RWPE1 (cell line): Measurements from ENCODE around the gene LTBP4.

Experiments
- CTCF ChIA-PET: fragments of 350-600 bp; sonication (Branson Sonifier 250); formaldehyde crosslinking; extraction: SDS; loops from one replicate; lab custom pipeline; 2021; lab: Yijun Ruan, JAX
- POLR2A ChIA-PET: fragments of 400-600 bp; formaldehyde crosslinking; extraction: SDS; loops from one replicate; lab custom pipeline; 2020; ENCODE audit warnings: antibody characterized with exemption; ENCODE audit not compliant: low non-redundant PET; lab: Yijun Ruan, JAX
- DNase-seq: peaks from one replicate; pipeline ENCODE4 v3.0.0; 2012; ENCODE audit warnings: low spot score
- H3K27ac ChIP-seq: fragments of 450-650 bp; 2 replicates; pipeline ENCODE4 v1.5.1; 2017
- CTCF ChIP-seq: fragments of 450-650 bp; conservative IDR thresholded peaks from 2 replicates; pipeline ENCODE4 v1.5.1; 2017; ENCODE audit warnings: low read depth, mild to moderate bottlenecking

Gene LTBP4

GRCh38 chr19:40612831-40613689 lies 11.9 kb downstream of the LTBP4 start:
- ChIA-PET POLR2A (interaction anchor here (0.5 to 1.9 kb wide), 2 partner anchors 9 to 78 kb away, joined by 3 to 10 read pairs; no protein-coding TSS in a partner anchor), CTCF (interaction anchor here (0.6 kb wide), 2 partner anchors 9 to 22 kb away, joined by 3 to 4 read pairs; no protein-coding TSS in a partner anchor)
- H3K27ac ChIP-seq: peak overlapping the region; percentile 96
- DNase-seq: peak; percentile 90
- TF ChIP-seq CTCF: no peak

- POLR2A ChIA-PET: interaction anchor here (1.9 kb wide), 1 partner anchor 10 kb away, joined by 10 read pairs; no protein-coding TSS in a partner anchor
- TF ChIP-seq CTCF: no peak
- H3K27ac ChIP-seq: peak overlapping the region; percentile 96
- CTCF ChIA-PET: interaction anchor here (0.6 kb wide), 1 partner anchor 10 kb away, joined by 4 read pairs; no protein-coding TSS in a partner anchor
- DNase-seq: peak; percentile 84
These were observed 12.8 kb downstream of the LTBP4 start for GRCh38 chr19:40613690-40614621.

- no peak for TF ChIP-seq CTCF
- H3K27ac ChIP-seq: peak overlapping the region; percentile 96
- CTCF ChIA-PET: interaction anchor here (0.7 to 2.3 kb wide), 3 partner anchors 10 to 65 kb away, joined by 4 to 13 read pairs (median 4); no protein-coding TSS in a partner anchor
- POLR2A ChIA-PET: interaction anchor here (1.9 kb wide), 1 partner anchor 11 kb away, joined by 10 read pairs; no protein-coding TSS in a partner anchor
- peak; percentile 85 for DNase-seq
These were observed 13.6 kb downstream of the LTBP4 start for GRCh38 chr19:40614622-40615411.

- ChIA-PET CTCF (interaction anchor here (1.2 to 2.3 kb wide), 2 partner anchors 11 to 18 kb away, joined by 4 to 13 read pairs; no protein-coding TSS in a partner anchor), POLR2A (no interaction called here)
- TF ChIP-seq CTCF: no peak
- peak overlapping the region; percentile 96 for H3K27ac ChIP-seq
- no peak for DNase-seq
These were observed 15.0 kb downstream of the LTBP4 start for GRCh38 chr19:40616178-40616577.

- CTCF ChIA-PET: interaction anchor here (2.3 kb wide), 1 partner anchor 17 kb away, joined by 13 read pairs; no protein-coding TSS in a partner anchor
These were observed 15.8 kb downstream of the LTBP4 start for GRCh38 chr19:40616941-40617340.

More at GRCh38 chr19:40616941-40617340, 15.8 kb downstream of the LTBP4 start:
- POLR2A ChIA-PET: no interaction called here
- H3K27ac ChIP-seq: peak overlapping the region; percentile 96
- TF ChIP-seq CTCF: no peak
- no peak for DNase-seq
